ENCODE measurements around the gene NANOS2. TPM values are rescaled to one million over a fixed set of nuclear protein-coding genes. Genes with fewer than 3 reads are reported as not detected.

The NANOS2 gene
- total and polyA plus RNA-seq, 4 experiments from 2014 or later = not detected

DNA sequence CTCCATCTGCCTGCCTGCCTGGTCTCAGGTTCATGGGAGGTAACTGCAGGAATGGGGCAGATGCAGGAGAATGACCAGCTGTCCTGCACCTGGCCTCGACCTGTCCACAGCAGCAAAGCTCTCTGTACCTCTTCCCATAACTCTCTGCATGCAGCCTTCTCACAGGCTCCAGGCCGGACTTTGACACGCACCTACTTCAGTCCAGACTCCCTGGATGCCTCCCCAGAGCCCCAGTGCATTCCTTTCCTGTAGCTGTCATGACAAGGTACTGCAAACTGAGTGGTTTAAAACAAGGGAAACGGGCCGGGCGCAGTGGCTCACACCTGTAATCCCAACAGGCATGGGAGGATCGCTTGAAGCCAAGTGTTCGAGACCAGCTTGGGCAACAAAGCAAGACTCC is 3.3 kb downstream of the NANOS2 start:
- H3K36me3 ChIP-seq (ENCODE audit: insufficient read depth, low read length) = no peaks in the 10 kb centered on the region
- H3K9me3 Mint-ChIP-seq = no peaks in the 10 kb centered on the region
- H3K27ac ChIP-seq (ENCODE audit: low read depth, low read length) = no peak overlapping the region
- ChIA-PET CTCF (ENCODE audit: partially characterized antibody) (no interaction called here), POLR2A (ENCODE audit: partially characterized antibody) (no interaction called here)
- no peaks in the 10 kb centered on the region for H3K27me3 ChIP-seq (ENCODE audit: insufficient read depth, low read length)
- H3K9me3 ChIP-seq (ENCODE audit: control insufficient read depth in 1 of 2, low read length in 2 of 2) = no peaks in the 10 kb centered on the region
- no peaks in the 10 kb centered on the region for H3K4me1 ChIP-seq (ENCODE audit: insufficient read depth, low read length)
- H3K27ac Mint-ChIP-seq = no peak overlapping the region
- H3K4me3 Mint-ChIP-seq = no peak overlapping the region
- DNase-seq = no peak
- H3K36me3 Mint-ChIP-seq = no peaks in the 10 kb centered on the region
- intact Hi-C loops (cut with micrococcal nuclease) = no loop called here
- no peaks in the 10 kb centered on the region for H3K4me1 Mint-ChIP-seq
- peaks cover 20 to 24% of the 10 kb centered on the region in 2 donors for H3K27me3 Mint-ChIP-seq
- H3K4me3 ChIP-seq (ENCODE audit: low read length in 2 of 2) = no peak overlapping the region

DNA sequence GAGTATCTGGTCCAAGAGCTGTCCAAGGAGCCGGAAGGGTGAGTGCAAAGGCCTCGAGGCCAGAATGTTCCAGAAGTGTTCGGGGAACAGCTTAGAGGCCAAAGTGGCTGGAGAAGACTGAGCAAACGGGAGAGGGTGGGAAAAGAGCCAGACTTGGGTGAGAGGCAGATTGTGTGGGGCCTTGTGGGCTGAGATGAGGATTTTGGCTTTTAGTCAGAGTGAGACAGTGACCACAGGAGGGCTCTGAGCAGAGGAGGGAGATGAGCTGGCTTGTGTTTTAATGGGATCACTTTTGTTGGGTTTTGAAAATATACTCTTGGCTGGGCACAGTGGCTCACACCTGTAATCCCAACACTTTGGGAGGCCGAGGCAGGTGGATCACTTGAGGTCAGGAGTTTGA is 5.6 kb downstream of the NANOS2 start:
- Mint-ChIP-seq H3K27me3 (peaks cover 17 to 21% of the 10 kb centered on the region in 2 donors), H3K4me3 (no peak overlapping the region), H3K36me3 (no peaks in the 10 kb centered on the region), H3K4me1 (no peaks in the 10 kb centered on the region), H3K27ac (peak overlapping the region in 1 of 7 donors; percentile 93), H3K9me3 (no peaks in the 10 kb centered on the region)
- no peaks in the 10 kb centered on the region for H3K27me3 ChIP-seq (ENCODE audit: insufficient read depth, low read length)
- no peaks in the 10 kb centered on the region for H3K4me1 ChIP-seq (ENCODE audit: insufficient read depth, low read length)
- DNase-seq = no peak
- POLR2A ChIA-PET (ENCODE audit: partially characterized antibody) = no interaction called here
- H3K9me3 ChIP-seq (ENCODE audit: control insufficient read depth in 1 of 2, low read length in 2 of 2) = no peaks in the 10 kb centered on the region
- H3K27ac ChIP-seq (ENCODE audit: low read depth, low read length) = no peak overlapping the region
- intact Hi-C loops (cut with micrococcal nuclease) = no loop called here
- no peaks in the 10 kb centered on the region for H3K36me3 ChIP-seq (ENCODE audit: insufficient read depth, low read length)
- CTCF ChIA-PET (ENCODE audit: partially characterized antibody) = no interaction called here
- no peak overlapping the region for H3K4me3 ChIP-seq (ENCODE audit: low read length in 2 of 2)

- H3K4me3 ChIP-seq (ENCODE audit: low read length in 2 of 2) = no peak overlapping the region
- ChIA-PET POLR2A (ENCODE audit: partially characterized antibody) (no interaction called here), CTCF (ENCODE audit: partially characterized antibody) (no interaction called here)
- intact Hi-C loops (cut with micrococcal nuclease) = no loop called here
- peaks cover 0 to 5% of the 10 kb centered on the region in 2 donors for H3K36me3 Mint-ChIP-seq
- H3K4me3 Mint-ChIP-seq = no peak overlapping the region
- H3K4me1 Mint-ChIP-seq = peaks cover 0 to 19% (median 3%) of the 10 kb centered on the region in 4 donors
- H3K27me3 Mint-ChIP-seq = peaks cover 9 to 13% of the 10 kb centered on the region in 2 donors
- no peaks in the 10 kb centered on the region for H3K9me3 ChIP-seq (ENCODE audit: control insufficient read depth in 1 of 2, low read length in 2 of 2)
- peaks cover 10% of the 10 kb centered on the region for H3K4me1 ChIP-seq (ENCODE audit: insufficient read depth, low read length)
- no peaks in the 10 kb centered on the region for H3K27me3 ChIP-seq (ENCODE audit: insufficient read depth, low read length)
- H3K27ac Mint-ChIP-seq = no peak overlapping the region
- H3K9me3 Mint-ChIP-seq = peaks cover 0 to 4% (median 0%) of the 10 kb centered on the region in 8 donors
- DNase-seq = no peak
- H3K27ac ChIP-seq (ENCODE audit: low read depth, low read length) = no peak overlapping the region
- no peaks in the 10 kb centered on the region for H3K36me3 ChIP-seq (ENCODE audit: insufficient read depth, low read length)
Observed at GRCh38 chr19:45906221-45906620, 8.4 kb downstream of the NANOS2 start.

DNA sequence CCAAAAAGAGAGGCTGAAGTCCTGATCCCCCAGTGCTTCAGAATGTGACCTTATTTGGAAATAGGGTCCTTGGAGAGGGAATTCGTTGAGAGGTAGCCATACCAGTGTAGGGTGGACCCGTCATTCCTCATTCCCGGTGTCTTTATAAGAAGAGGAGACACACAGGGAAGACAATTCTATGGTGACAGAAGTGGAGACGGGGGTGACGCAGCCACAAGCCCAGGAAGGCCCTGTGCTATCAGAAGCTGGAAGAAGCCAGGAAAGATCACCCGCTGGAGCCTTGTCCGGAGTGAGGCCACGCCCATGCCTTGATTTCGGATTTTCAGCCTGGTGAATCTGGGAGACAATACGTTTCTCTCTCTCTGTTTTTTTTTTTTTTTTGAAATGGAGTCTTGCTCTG is 9.6 kb downstream of the NANOS2 start:
- ChIA-PET POLR2A (ENCODE audit: partially characterized antibody) (no interaction called here), CTCF (ENCODE audit: partially characterized antibody) (no interaction called here)
- Histone ChIP-seq H3K36me3 (ENCODE audit: insufficient read depth, low read length) (no peaks in the 10 kb centered on the region), H3K4me1 (ENCODE audit: insufficient read depth, low read length) (peaks cover 19% of the 10 kb centered on the region), H3K4me3 (ENCODE audit: low read length in 2 of 2) (no peak overlapping the region), H3K27me3 (ENCODE audit: insufficient read depth, low read length) (no peaks in the 10 kb centered on the region), H3K9me3 (ENCODE audit: control insufficient read depth in 1 of 2, low read length in 2 of 2) (no peaks in the 10 kb centered on the region), H3K27ac (ENCODE audit: low read depth, low read length) (no peak overlapping the region)
- H3K27ac Mint-ChIP-seq = peak overlapping the region in 1 of 7 donors; percentile 52
- intact Hi-C loops (cut with micrococcal nuclease) = no loop called here
- no peak overlapping the region for H3K4me3 Mint-ChIP-seq
- no peak for DNase-seq
- H3K4me1 Mint-ChIP-seq = peaks cover 9 to 29% (median 11%) of the 10 kb centered on the region in 4 donors
- peaks cover 7 to 9% of the 10 kb centered on the region in 2 donors for H3K27me3 Mint-ChIP-seq
- peaks cover 0 to 4% (median 0%) of the 10 kb centered on the region in 8 donors for H3K9me3 Mint-ChIP-seq
- peaks cover 6 to 14% of the 10 kb centered on the region in 2 donors for H3K36me3 Mint-ChIP-seq

DNA sequence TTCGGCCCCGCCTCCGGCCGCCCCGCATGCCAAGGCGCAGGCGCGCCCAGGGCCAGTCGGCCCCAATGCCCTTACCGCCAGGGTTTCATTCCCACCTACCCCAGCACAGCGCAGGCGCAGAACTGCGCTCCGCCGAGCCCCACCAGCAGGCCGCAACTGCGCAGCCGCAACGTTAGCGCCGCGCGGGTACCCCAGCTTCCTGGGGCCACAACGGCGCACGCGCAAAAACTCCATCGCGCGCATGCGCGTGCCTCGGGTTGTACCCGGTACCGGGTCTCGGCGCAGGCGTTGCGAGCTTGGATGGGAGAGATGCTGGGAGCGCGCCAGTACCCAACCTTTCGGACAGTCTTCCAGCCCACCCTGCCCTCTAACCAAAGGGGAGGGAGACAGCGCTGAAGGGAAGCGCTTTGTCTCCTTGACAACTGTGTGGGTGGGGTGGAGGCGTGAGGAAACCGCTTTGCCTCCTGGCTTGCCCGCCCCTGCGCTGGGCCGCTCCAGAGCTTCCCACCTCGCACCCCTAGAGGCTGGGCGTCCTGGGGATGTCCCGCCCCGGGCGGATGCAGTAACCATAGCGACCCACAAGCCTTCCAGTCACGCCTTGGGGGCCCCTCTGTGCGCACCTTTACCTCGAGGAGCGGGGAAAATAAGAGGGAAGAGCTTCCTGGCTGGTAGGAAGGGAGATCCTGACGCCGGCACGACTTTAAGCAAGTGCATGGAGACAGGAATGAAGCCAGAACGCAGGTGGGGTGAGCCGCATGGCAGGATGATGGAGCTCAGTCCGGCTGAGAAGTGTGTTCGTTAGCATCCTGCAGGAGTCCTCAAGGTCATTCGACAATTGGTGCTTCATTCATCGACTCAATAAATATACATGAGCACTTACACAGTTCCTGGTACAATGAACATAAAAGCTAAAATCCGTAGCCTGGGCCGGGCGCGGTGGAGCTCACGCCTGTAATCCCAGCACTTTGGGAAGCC is 11.6 kb downstream of the NANOS2 start:
- peaks cover 0 to 4% (median 0%) of the 10 kb centered on the region in 8 donors for H3K9me3 Mint-ChIP-seq
- Histone ChIP-seq H3K27me3 (ENCODE audit: insufficient read depth, low read length) (no peaks in the 10 kb centered on the region), H3K27ac (ENCODE audit: low read depth, low read length) (peak overlapping the region; percentile 79), H3K4me1 (ENCODE audit: insufficient read depth, low read length) (peaks cover 19% of the 10 kb centered on the region), H3K4me3 (ENCODE audit: low read length in 2 of 2) (peak overlapping the region; percentile 86 to 90), H3K36me3 (ENCODE audit: insufficient read depth, low read length) (peaks cover 5% of the 10 kb centered on the region), H3K9me3 (ENCODE audit: control insufficient read depth in 1 of 2, low read length in 2 of 2) (no peaks in the 10 kb centered on the region)
- H3K4me1 Mint-ChIP-seq = peaks cover 9 to 32% (median 12%) of the 10 kb centered on the region in 4 donors
- H3K4me3 Mint-ChIP-seq = peak overlapping the region; percentile 83 to 97 (median 95)
- peak overlapping the region; percentile 83 to 96 (median 95) for H3K27ac Mint-ChIP-seq
- peaks cover 13 to 27% of the 10 kb centered on the region in 2 donors for H3K36me3 Mint-ChIP-seq
- no peaks in the 10 kb centered on the region for H3K27me3 Mint-ChIP-seq
- ChIA-PET POLR2A (ENCODE audit: partially characterized antibody) (interaction anchor here (0.6 to 4.7 kb wide), 16 partner anchors 11 to 725 kb away, joined by 3 to 83 read pairs (median 4); partner anchors contain the start of genes CCDC61, FOXA3, GIPR and IRF2BP1), CTCF (ENCODE audit: partially characterized antibody) (interaction anchor here (0.7 to 2.9 kb wide), 11 partner anchors 11 to 133 kb away, joined by 3 to 14 read pairs (median 4); partner anchors contain the start of genes FOXA3 and IRF2BP1)
- DNase-seq = peak; percentile 97 to 100 (median 100)
- intact Hi-C loops (cut with micrococcal nuclease) = loop anchor here (1.0 to 5.0 kb wide), 6 partner anchors 17 to 496 kb away; partner anchors contain the start of genes CCDC61, IRF2BP1, POLR1G and SYMPK

- Histone ChIP-seq H3K9me3 (ENCODE audit: control insufficient read depth in 1 of 2, low read length in 2 of 2) (no peaks in the 10 kb centered on the region), H3K36me3 (ENCODE audit: insufficient read depth, low read length) (peaks cover 8% of the 10 kb centered on the region), H3K4me1 (ENCODE audit: insufficient read depth, low read length) (peaks cover 19% of the 10 kb centered on the region), H3K27me3 (ENCODE audit: insufficient read depth, low read length) (no peaks in the 10 kb centered on the region), H3K4me3 (ENCODE audit: low read length in 2 of 2) (peak within 1 kb of the TSS; percentile 86 to 90), H3K27ac (ENCODE audit: low read depth, low read length) (peak within 1 kb of the TSS; percentile 79)
- H3K36me3 Mint-ChIP-seq = peaks cover 13 to 27% of the 10 kb centered on the region in 2 donors
- no peak for DNase-seq
- H3K27ac Mint-ChIP-seq = peak within 1 kb of the TSS; percentile 88 to 96 (median 95)
- peaks cover 0 to 4% (median 0%) of the 10 kb centered on the region in 8 donors for H3K9me3 Mint-ChIP-seq
- H3K4me3 Mint-ChIP-seq = peak within 1 kb of the TSS; percentile 94 to 98 (median 96)
- CTCF ChIA-PET (ENCODE audit: partially characterized antibody) = interaction anchor here (1.0 to 2.9 kb wide), 9 partner anchors 10 to 123 kb away, joined by 3 to 14 read pairs (median 5); partner anchors contain the start of genes FOXA3 and IRF2BP1
- H3K27me3 Mint-ChIP-seq = no peaks in the 10 kb centered on the region
- peaks cover 9 to 32% (median 12%) of the 10 kb centered on the region in 4 donors for H3K4me1 Mint-ChIP-seq
- intact Hi-C loops (cut with micrococcal nuclease) = loop anchor here (1.0 to 5.0 kb wide), 6 partner anchors 16 to 495 kb away; partner anchors contain the start of genes CCDC61, IRF2BP1, POLR1G and SYMPK
- POLR2A ChIA-PET (ENCODE audit: partially characterized antibody) = interaction anchor here (0.6 to 4.7 kb wide), 14 partner anchors 10 to 725 kb away, joined by 3 to 83 read pairs (median 6); partner anchors contain the start of genes CCDC61, FOXA3, GIPR and IRF2BP1
Observed at GRCh38 chr19:45901912-45902650, 12.5 kb downstream of the NANOS2 start, which contains the start of gene MYPOP. Gene MYPOP (minus strand): TSS chr19:45902613. CDS start chr19:45901773, 840 bp downstream.
